HFF-Myc (cell line): ENCODE measurements around the gene IQSEC1.

Source experiments
- DNase-seq: peaks from one replicate; pipeline ENCODE4 v3.0.0-alpha.2; 2011; ENCODE audit warnings: low read depth; ENCODE audit errors: extremely low read depth
- H3K4me3 ChIP-seq: replicated peaks from 2 replicates; pipeline ENCODE4 v1.5.1; 2011; ENCODE audit warnings: low read depth, mild to moderate bottlenecking, control low read depth, low read length
- TF ChIP-seq, protein P1 (sequence below): IDR thresholded peaks from 2 replicates; pipeline ENCODE4 v1.5.1; 2012; ENCODE audit warnings: mild to moderate bottlenecking, low read depth, low read length, control low read depth; ENCODE audit errors: missing control alignments

Gene IQSEC1

DNA sequence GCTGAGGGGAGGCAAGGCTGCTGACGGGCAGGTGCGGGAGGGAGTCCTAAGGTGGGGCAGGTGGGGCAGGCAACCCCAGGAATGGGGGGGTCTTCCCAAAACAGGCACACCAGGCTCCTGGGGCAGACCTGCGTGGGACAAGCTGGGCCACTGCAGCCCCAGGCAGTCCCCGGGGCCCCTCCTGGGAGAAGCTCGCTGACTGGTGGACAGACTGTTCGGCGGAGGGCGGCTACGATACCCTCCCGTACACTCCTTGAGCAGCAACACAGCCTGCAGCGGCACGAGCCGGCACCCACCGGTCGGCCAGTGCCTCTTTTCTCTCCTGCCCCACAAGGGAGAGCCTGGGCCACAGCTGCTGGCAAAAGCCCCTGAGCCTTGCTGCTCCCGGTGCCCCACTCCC is 165.9 kb downstream of the IQSEC1 start:
- TF ChIP-seq, protein P1, sequence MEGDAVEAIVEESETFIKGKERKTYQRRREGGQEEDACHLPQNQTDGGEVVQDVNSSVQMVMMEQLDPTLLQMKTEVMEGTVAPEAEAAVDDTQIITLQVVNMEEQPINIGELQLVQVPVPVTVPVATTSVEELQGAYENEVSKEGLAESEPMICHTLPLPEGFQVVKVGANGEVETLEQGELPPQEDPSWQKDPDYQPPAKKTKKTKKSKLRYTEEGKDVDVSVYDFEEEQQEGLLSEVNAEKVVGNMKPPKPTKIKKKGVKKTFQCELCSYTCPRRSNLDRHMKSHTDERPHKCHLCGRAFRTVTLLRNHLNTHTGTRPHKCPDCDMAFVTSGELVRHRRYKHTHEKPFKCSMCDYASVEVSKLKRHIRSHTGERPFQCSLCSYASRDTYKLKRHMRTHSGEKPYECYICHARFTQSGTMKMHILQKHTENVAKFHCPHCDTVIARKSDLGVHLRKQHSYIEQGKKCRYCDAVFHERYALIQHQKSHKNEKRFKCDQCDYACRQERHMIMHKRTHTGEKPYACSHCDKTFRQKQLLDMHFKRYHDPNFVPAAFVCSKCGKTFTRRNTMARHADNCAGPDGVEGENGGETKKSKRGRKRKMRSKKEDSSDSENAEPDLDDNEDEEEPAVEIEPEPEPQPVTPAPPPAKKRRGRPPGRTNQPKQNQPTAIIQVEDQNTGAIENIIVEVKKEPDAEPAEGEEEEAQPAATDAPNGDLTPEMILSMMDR = no peak
- no peak overlapping the region for H3K4me3 ChIP-seq
- DNase-seq = no peak

DNA sequence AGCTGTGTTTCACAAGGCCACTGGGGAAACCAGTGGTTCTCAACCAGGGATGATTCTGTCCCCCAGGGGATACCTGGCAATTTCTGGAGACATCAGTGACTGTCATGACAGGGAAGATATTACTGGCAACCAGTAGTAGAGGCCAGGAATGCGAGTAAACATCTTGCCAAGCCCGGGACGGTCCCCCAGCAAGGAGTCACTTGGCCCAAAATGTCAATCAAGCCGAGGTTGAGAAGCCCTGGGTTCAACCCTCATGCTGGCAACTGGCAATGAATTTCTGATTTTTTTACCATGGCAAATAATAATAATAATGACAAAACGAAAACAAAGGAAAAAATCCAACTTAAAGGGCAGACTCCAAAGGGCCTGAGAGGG is 166.3 kb downstream of the IQSEC1 start:
- no peak overlapping the region for H3K4me3 ChIP-seq
- no peak for DNase-seq
- TF ChIP-seq, protein P1 = no peak

DNA sequence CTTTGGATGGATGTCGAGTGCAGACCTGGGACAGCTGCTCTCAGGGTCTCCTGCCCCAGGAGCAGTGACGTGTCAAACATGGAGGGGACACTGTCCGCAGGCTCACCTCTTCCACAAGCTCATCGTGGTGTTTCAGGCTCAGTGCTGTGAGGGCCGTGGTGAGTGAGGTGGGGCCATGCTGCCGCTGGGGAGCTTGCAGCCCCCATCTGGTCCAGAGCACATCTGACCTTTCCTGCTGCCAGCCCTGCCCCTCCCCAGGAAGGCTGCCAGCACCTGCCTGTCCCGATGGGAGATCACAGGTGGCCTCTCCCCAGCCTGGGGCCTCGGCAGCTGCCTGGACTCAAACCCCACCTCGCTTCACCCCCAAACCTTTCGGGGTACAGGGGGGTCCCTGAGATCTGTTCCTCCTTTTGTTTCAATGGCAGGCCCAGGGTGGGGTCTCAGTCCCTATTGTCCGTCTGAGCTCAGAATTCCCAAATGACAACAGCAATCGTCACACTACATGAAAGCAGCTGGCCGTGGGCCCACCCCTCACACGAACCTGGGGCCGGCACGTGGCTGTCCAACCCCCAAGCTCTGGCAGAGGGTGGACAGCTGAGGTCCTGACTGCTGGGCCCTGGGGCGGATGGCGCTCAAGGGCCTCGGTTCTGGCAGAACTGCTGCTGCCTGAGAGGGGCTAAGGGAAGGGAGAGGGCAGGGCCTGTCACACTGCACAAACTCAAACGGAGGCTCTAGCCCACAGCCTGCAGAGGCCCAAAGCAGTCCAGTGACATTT is 166.9 kb downstream of the IQSEC1 start:
- TF ChIP-seq, protein P1 = no peak
- H3K4me3 ChIP-seq = no peak overlapping the region
- no peak for DNase-seq

DNA sequence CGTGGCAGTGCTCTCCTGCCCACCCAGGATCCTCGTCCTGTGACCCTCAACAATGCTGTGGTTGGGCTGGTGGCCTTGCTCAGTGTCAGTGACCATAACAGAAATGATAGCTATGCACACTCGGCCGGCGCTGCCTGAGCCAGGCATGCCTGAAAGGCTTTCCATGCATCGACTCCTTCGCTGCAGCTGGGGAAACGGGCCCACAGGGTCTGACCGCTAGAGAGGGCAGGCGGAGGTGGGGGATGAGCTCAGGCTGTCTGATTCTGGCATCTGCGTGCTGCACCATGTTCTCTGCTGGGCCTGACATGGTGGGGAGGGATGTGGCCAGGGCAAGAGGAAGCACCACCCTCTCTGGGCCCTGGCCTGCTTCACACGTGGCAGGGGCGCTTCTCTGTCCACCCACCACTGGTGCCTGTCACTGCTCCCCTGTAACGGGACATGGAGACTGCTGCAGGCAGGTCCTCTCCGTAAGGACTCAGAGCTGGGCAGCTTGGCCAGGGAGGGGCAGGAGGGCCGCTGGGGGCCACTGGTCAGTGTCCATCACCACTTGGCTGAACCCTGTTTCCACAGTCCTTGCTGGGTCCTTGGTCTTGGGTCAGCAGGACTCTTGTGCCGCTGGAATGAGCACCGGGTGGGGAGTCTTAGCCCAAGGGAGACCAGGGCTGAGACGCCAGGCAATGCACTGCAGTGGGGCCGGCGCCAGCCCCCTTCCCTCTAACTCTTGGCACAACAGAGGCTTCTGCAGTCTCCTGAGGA is 167.7 kb downstream of the IQSEC1 start:
- no peak overlapping the region for H3K4me3 ChIP-seq
- TF ChIP-seq, protein P1 = no peak
- no peak for DNase-seq

DNA sequence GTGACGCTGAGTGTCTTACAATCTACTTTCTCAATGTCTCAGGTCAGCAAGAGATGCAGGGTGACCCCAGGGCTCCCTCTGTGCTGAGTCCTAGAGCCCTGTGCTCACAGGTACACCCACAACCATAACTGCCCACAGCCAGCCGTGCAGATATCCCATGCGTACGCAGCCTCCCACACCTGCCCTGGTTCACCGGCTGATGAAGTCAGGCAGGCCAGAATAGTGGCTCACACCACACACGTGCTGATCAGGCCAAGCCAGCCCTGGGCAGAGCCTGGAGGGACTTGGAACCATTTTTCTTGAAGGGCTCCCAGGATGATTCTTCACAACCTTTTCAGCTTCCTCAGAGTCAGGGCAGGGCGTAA is 168.3 kb downstream of the IQSEC1 start:
- no peak for DNase-seq
- no peak overlapping the region for H3K4me3 ChIP-seq
- TF ChIP-seq, protein P1 = no peak

DNA sequence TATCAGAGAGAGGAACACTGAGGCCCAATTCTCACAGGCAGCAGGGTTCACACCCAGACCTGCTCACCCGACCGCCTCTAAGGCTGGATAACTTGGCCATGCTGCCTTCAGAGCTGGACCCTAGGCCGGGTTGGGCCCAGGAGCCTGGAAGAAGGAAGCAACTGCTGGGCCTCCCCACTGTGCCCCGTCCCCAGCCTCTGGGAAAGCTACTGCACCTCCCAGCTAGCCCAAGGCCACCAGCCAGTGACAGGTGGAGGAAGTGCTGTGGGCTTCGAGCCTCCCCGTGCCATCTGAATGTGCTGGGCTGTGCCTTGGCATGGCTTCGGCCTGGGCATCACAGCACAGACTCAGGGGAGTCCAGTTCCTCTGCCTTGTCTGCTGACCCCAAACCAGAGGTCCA is 169.3 kb downstream of the IQSEC1 start:
- TF ChIP-seq, protein P1 = no peak
- no peak for DNase-seq
- H3K4me3 ChIP-seq = no peak overlapping the region
